Liver (tissue), 3 donors: ENCODE results near the gene SLC29A3.

Experiments
- ATF3 ChIP-seq: IDR thresholded peaks from 2 replicates; pipeline ENCODE4 v1.6.1; 2016; ENCODE audit warnings: antibody characterized with exemption
- CTCF ChIP-seq: fragments of 150-350 bp; IDR thresholded peaks from 2 replicates; pipeline ENCODE4 v1.5.1; 2017; ENCODE audit warnings: improper control_type of control experiment, low read depth, low read length; ENCODE audit not compliant: missing input control
- EGR1 ChIP-seq, 2 donors: IDR thresholded peaks; 2 replicates each; pipeline ENCODE4 v1.6.1; 2016 to 2018; ENCODE audit warnings: antibody characterized with exemption in 2 of 2, low read depth in 2 of 2
- FOXA1 ChIP-seq: IDR thresholded peaks from 2 replicates; pipeline ENCODE4 v1.6.1; 2016; ENCODE audit warnings: antibody characterized with exemption
- GABPA ChIP-seq, 2 donors: IDR thresholded peaks in 1 of 2; conservative IDR thresholded peaks in 1 of 2; 2 replicates each; pipeline ENCODE4 v1.6.1; 2016; ENCODE audit warnings: antibody characterized with exemption in 2 of 2, mild to moderate bottlenecking in 1 of 2, moderate library complexity in 1 of 2
- HNF4A ChIP-seq, 2 donors: conservative IDR thresholded peaks; 2 replicates each; pipeline ENCODE4 v1.6.1; 2016; ENCODE audit warnings: antibody characterized with exemption in 2 of 2, mild to moderate bottlenecking in 2 of 2
- JUND ChIP-seq, 2 donors: IDR thresholded peaks; 2 replicates each; pipeline ENCODE4 v1.6.1; 2016; ENCODE audit warnings: antibody characterized with exemption in 2 of 2
- MAX ChIP-seq: IDR thresholded peaks from 2 replicates; pipeline ENCODE4 v1.6.1; 2016; ENCODE audit warnings: antibody characterized with exemption
- REST ChIP-seq: IDR thresholded peaks from 2 replicates; pipeline ENCODE4 v1.6.1; 2016; ENCODE audit warnings: antibody characterized with exemption, mild to moderate bottlenecking
- SP1 ChIP-seq: IDR thresholded peaks from 2 replicates; pipeline ENCODE4 v1.6.1; 2018; ENCODE audit warnings: antibody characterized with exemption, mild to moderate bottlenecking
- ZBTB33 ChIP-seq: IDR thresholded peaks from 2 replicates; pipeline ENCODE4 v1.6.1; 2016; ENCODE audit warnings: antibody characterized with exemption
- donor health status: healthy.
- donor health status: healthy.

GRCh38 chr10:71300555-71301370 is 18.3 kb upstream of the SLC29A3 start:
- no peak for TF ChIP-seq CTCF
- TF ChIP-seq EGR1 (IDR thresholded peaks at IDR 0.05; ENCODE audit: low read depth in 2 of 2), result no peak
- no peak for TF ChIP-seq HNF4A (conservative IDR thresholded peaks at IDR 0.05)
- no peak for TF ChIP-seq REST
- no peak for TF ChIP-seq MAX
- TF ChIP-seq SP1, result no peak
- no peak for TF ChIP-seq ZBTB33
- no peak for TF ChIP-seq GABPA (IDR thresholded peaks at IDR 0.05 in 1 of 2, conservative IDR thresholded peaks at IDR 0.05 in 1 of 2)
- no peak for TF ChIP-seq FOXA1
- no peak for TF ChIP-seq ATF3
- no peak for TF ChIP-seq JUND (IDR thresholded peaks at IDR 0.05)
